ENCODE results near the gene TP53RK. TPM values are rescaled to one million over a fixed set of nuclear protein-coding genes. Genes with fewer than 3 reads are reported as not detected.

The TP53RK gene
- total and polyA plus RNA-seq, 2 experiments from 2014 or later, result 24.2 to 26.0 TPM

DNA sequence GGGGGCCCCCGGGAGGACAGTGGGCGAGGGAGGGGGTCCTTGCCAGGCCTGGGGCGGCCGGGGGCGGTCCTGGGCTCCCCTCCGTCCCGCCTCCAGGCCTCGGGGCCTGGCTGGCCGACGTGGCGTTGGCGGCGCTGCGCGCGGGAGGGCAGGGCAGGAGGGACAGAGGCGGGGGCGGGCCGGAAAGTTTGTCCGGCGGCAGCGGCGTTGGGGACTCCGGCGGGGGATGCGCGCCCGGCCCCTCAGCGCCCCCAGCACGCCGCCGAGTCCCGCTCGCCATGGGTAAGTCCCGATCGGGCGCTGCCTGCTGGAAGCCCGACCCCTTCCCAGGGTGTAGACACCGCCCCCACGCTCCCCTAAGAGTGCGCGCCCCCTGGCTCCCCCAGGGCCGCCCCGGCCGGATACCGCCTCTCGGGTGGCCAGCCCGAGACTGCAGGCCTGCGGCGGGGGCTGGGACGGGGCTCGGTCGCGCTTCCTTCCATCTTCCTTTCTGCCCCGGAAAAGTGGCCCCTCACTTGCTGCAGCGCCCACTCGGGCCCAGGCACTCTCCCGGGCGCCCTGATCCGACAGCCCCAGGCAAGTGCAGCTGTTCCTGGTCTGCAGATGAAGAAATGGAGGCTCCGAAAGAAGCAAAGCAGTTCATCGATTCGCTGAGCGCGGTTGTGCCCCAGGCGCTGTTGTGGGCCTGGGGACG lies 20.4 kb upstream of the TP53RK start, which contains the start of gene SLC2A10:
Gene SLC2A10, plus strand, starts transcription at position 191 of the 694 bp plus-strand sequence. Its CDS starts 88 bp downstream, at position 279.
- Histone ChIP-seq H3K79me2 (replicated peaks; ENCODE audit: insufficient read depth) (no peaks in the 10 kb centered on the region), H2AFZ (peak within 1 kb of the TSS; percentile 92), H4K20me1 (replicated peaks; ENCODE audit: insufficient read depth) (no peaks in the 10 kb centered on the region), H3K4me2 (peak within 1 kb of the TSS; percentile 88), H3K27me3 (ENCODE audit: insufficient read depth) (no peaks in the 10 kb centered on the region), H3K4me3 (peak within 1 kb of the TSS; percentile 84), H3K9me2 (ENCODE audit: insufficient read depth) (no peaks in the 10 kb centered on the region), H3K27ac (ENCODE audit: low read depth) (peak within 1 kb of the TSS; percentile 27; the same call in 1 of the 2 replicates), H3K36me3 (ENCODE audit: insufficient read depth) (0 out of 2 replicates have a peak, but pooled peaks cover 5% of the 10 kb centered on the region), H3F3A (replicated peaks; ENCODE audit: low read depth) (peaks cover 12% of the 10 kb centered on the region; the same call in 1 of the 2 replicates), H3K4me1 (ENCODE audit: insufficient read depth) (peaks cover 22% of the 10 kb centered on the region; the same call in 1 of the 2 replicates)
- Mint-ChIP-seq H3K4me3 (peak within 1 kb of the TSS; percentile 86), H3K27me3 (ENCODE audit: insufficient read depth, low read depth, poor library complexity) (peaks cover 20% of the 10 kb centered on the region), H3K9me3 (peaks cover 22% of the 10 kb centered on the region; the same call in 2 of the 3 replicates), H3K4me1 (peaks cover 24% of the 10 kb centered on the region), H3K27ac (peak within 1 kb of the TSS; percentile 52; the same call in 1 of the 2 replicates), H3K36me3 (ENCODE audit: low read depth) (peaks cover 9% of the 10 kb centered on the region)
- peak; percentile 80 for DNase-seq (ENCODE audit: low spot score)
- peak; percentile 82 for ATAC-seq
- TF ChIP-seq ZNF331 (CRISPR knock-in tag; IDR thresholded peaks at IDR 0.05; ENCODE audit: low read depth) (no peak), POLR2AphosphoS5 (IDR thresholded peaks at IDR 0.05; ENCODE audit: low read depth) (0 out of 2 replicates have a peak, but pooled peaks have one; percentile 12)

DNA sequence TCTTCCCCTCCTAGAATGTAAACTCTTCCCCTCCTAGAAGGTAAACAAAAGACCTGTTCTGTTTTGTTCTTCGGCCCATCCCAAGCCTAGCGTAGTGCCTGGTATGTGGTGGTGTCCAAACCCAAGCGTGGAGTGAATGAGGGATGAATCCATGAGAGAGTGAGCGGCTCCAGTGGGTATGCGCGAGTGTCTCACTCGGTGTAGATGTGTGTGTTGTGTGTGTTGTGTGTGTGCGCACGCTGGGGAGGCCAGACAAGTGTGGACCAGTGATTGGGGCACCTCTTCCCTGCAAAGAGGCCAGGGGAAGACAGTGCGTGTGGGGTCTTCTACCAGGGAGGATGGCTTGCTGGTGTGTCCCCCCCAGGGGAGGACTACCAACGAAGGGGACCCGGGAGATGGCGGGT lies 19.8 kb upstream of the TP53RK start:
- Histone ChIP-seq H2AFZ (peak overlapping the region; percentile 88), H4K20me1 (replicated peaks; ENCODE audit: insufficient read depth) (no peaks in the 10 kb centered on the region), H3F3A (replicated peaks; ENCODE audit: low read depth) (peaks cover 12% of the 10 kb centered on the region; the same call in 1 of the 2 replicates), H3K27me3 (ENCODE audit: insufficient read depth) (no peaks in the 10 kb centered on the region), H3K4me1 (ENCODE audit: insufficient read depth) (peaks cover 26% of the 10 kb centered on the region; the same call in 1 of the 2 replicates), H3K9me2 (ENCODE audit: insufficient read depth) (no peaks in the 10 kb centered on the region), H3K36me3 (ENCODE audit: insufficient read depth) (0 out of 2 replicates have a peak, but pooled peaks cover 5% of the 10 kb centered on the region), H3K79me2 (replicated peaks; ENCODE audit: insufficient read depth) (no peaks in the 10 kb centered on the region), H3K4me2 (peak overlapping the region; percentile 88), H3K27ac (ENCODE audit: low read depth) (peak overlapping the region; percentile 27; the same call in 1 of the 2 replicates), H3K4me3 (peak overlapping the region; percentile 84)
- peaks cover 20% of the 10 kb centered on the region for H3K27me3 Mint-ChIP-seq (ENCODE audit: insufficient read depth, low read depth, poor library complexity)
- peak overlapping the region; percentile 71 for H3K4me3 Mint-ChIP-seq
- TF ChIP-seq POLR2AphosphoS5 (IDR thresholded peaks at IDR 0.05; ENCODE audit: low read depth) (no peak), CREB1 (CRISPR knock-in tag; IDR thresholded peaks at IDR 0.05; ENCODE audit: low read depth) (no peak), NANOG (IDR thresholded peaks at IDR 0.05; ENCODE audit: borderline replicate concordance) (no peak), EZH2 (IDR thresholded peaks at IDR 0.05; ENCODE audit: low read depth, unreplicated experiment) (no peak), STAT1 (IDR thresholded peaks at IDR 0.05; ENCODE audit: unreplicated experiment) (no peak), EZH2phosphoT487 (IDR thresholded peaks at IDR 0.05; ENCODE audit: unreplicated experiment) (no peak), ZNF114 (CRISPR knock-in tag; IDR thresholded peaks at IDR 0.05) (no peak), ZNF331 (CRISPR knock-in tag; IDR thresholded peaks at IDR 0.05; ENCODE audit: low read depth) (no peak), JUNB (IDR thresholded peaks at IDR 0.05; ENCODE audit: unreplicated experiment) (no peak)
- TF ChIP-seq, protein P1, sequence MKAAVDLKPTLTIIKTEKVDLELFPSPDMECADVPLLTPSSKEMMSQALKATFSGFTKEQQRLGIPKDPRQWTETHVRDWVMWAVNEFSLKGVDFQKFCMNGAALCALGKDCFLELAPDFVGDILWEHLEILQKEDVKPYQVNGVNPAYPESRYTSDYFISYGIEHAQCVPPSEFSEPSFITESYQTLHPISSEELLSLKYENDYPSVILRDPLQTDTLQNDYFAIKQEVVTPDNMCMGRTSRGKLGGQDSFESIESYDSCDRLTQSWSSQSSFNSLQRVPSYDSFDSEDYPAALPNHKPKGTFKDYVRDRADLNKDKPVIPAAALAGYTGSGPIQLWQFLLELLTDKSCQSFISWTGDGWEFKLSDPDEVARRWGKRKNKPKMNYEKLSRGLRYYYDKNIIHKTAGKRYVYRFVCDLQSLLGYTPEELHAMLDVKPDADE (IDR thresholded peaks at IDR 0.05), result no peak
- TF ChIP-seq, protein P2, sequence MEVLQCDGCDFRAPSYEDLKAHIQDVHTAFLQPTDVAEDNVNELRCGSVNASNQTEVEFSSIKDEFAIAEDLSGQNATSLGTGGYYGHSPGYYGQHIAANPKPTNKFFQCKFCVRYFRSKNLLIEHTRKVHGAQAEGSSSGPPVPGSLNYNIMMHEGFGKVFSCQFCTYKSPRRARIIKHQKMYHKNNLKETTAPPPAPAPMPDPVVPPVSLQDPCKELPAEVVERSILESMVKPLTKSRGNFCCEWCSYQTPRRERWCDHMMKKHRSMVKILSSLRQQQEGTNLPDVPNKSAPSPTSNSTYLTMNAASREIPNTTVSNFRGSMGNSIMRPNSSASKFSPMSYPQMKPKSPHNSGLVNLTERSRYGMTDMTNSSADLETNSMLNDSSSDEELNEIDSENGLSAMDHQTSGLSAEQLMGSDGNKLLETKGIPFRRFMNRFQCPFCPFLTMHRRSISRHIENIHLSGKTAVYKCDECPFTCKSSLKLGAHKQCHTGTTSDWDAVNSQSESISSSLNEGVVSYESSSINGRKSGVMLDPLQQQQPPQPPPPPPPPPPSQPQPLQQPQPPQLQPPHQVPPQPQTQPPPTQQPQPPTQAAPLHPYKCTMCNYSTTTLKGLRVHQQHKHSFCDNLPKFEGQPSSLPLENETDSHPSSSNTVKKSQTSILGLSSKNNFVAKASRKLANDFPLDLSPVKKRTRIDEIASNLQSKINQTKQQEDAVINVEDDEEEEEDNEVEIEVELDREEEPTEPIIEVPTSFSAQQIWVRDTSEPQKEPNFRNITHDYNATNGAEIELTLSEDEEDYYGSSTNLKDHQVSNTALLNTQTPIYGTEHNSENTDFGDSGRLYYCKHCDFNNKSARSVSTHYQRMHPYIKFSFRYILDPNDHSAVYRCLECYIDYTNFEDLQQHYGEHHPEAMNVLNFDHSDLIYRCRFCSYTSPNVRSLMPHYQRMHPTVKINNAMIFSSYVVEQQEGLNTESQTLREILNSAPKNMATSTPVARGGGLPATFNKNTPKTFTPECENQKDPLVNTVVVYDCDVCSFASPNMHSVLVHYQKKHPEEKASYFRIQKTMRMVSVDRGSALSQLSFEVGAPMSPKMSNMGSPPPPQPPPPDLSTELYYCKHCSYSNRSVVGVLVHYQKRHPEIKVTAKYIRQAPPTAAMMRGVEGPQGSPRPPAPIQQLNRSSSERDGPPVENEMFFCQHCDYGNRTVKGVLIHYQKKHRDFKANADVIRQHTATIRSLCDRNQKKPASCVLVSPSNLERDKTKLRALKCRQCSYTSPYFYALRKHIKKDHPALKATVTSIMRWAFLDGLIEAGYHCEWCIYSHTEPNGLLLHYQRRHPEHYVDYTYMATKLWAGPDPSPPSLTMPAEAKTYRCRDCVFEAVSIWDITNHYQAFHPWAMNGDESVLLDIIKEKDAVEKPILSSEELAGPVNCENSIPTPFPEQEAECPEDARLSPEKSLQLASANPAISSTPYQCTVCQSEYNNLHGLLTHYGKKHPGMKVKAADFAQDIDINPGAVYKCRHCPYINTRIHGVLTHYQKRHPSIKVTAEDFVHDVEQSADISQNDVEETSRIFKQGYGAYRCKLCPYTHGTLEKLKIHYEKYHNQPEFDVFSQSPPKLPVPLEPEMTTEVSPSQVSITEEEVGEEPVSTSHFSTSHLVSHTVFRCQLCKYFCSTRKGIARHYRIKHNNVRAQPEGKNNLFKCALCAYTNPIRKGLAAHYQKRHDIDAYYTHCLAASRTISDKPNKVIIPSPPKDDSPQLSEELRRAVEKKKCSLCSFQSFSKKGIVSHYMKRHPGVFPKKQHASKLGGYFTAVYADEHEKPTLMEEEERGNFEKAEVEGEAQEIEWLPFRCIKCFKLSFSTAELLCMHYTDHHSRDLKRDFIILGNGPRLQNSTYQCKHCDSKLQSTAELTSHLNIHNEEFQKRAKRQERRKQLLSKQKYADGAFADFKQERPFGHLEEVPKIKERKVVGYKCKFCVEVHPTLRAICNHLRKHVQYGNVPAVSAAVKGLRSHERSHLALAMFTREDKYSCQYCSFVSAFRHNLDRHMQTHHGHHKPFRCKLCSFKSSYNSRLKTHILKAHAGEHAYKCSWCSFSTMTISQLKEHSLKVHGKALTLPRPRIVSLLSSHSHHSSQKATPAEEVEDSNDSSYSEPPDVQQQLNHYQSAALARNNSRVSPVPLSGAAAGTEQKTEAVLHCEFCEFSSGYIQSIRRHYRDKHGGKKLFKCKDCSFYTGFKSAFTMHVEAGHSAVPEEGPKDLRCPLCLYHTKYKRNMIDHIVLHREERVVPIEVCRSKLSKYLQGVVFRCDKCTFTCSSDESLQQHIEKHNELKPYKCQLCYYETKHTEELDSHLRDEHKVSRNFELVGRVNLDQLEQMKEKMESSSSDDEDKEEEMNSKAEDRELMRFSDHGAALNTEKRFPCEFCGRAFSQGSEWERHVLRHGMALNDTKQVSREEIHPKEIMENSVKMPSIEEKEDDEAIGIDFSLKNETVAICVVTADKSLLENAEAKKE (CRISPR knock-in tag; IDR thresholded peaks at IDR 0.05), result no peak
- peaks cover 27% of the 10 kb centered on the region for H3K4me1 Mint-ChIP-seq
- peaks cover 23% of the 10 kb centered on the region for H3K9me3 Mint-ChIP-seq
- ATAC-seq (peak; percentile 43), DNase-seq (ENCODE audit: low spot score) (peak; percentile 40)
- H3K36me3 Mint-ChIP-seq (ENCODE audit: low read depth), result peaks cover 9% of the 10 kb centered on the region
- peak overlapping the region; percentile 8; the same call in 1 of the 2 replicates for H3K27ac Mint-ChIP-seq
